ENCODE data around the gene LRRC4B.

- no peak for TF ChIP-seq MAX (IDR thresholded peaks at IDR 0.05)
- TF ChIP-seq CREB1 (IDR thresholded peaks at IDR 0.05; ENCODE audit: low read depth), result no peak
- no peak for TF ChIP-seq TAF1 (IDR thresholded peaks at IDR 0.05; ENCODE audit: low read depth)
- TF ChIP-seq, protein P1, sequence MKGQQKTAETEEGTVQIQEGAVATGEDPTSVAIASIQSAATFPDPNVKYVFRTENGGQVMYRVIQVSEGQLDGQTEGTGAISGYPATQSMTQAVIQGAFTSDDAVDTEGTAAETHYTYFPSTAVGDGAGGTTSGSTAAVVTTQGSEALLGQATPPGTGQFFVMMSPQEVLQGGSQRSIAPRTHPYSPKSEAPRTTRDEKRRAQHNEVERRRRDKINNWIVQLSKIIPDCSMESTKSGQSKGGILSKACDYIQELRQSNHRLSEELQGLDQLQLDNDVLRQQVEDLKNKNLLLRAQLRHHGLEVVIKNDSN (IDR thresholded peaks at IDR 0.05), result no peak
- TF ChIP-seq CEBPB (IDR thresholded peaks at IDR 0.05), result no peak
- TF ChIP-seq TCF12 (IDR thresholded peaks at IDR 0.05; ENCODE audit: low read depth), result no peak
- TF ChIP-seq EGR1 (IDR thresholded peaks at IDR 0.05), result no peak
- TF ChIP-seq EP300 (IDR thresholded peaks at IDR 0.05; ENCODE audit: borderline replicate concordance), result no peak
- no peak for TF ChIP-seq RAD21 (IDR thresholded peaks at IDR 0.05; ENCODE audit: low read depth)
- TF ChIP-seq FOXM1 (IDR thresholded peaks at IDR 0.05; ENCODE audit: borderline replicate concordance, low read depth), result no peak
These were observed 16.5 kb downstream of the LRRC4B start for GRCh38 chr19:50551715-50552187.
